GM12878 (cell line): ENCODE measurements around the gene DCTN2.

Experiments
- CTCF ChIP-seq, 3 experiments: IDR thresholded peaks in 2 of 3; conservative IDR thresholded peaks in 1 of 3; 2 replicates each; pipeline ENCODE4 v1.5.1; 2011; ENCODE audit warnings: low read depth in 3 of 3, low read length in 3 of 3, mild to moderate bottlenecking in 3 of 3, control low read depth in 2 of 3, moderate library complexity in 2 of 3, inconsistent platforms in 1 of 3, mixed read lengths in 1 of 3; ENCODE audit not compliant: control insufficient read depth in 2 of 3, insufficient read depth in 1 of 3; ENCODE audit errors: extremely low read depth in 1 of 3
- EGR1 ChIP-seq, 2 experiments: IDR thresholded peaks; 1 replicate in 1 of 2; 2 replicates in 1 of 2; pipeline ENCODE4 v1.6.1; 2011 to 2012; ENCODE audit warnings: low read depth in 2 of 2, low read length in 2 of 2, borderline replicate concordance in 1 of 2, mild to moderate bottlenecking in 1 of 2, moderate library complexity in 1 of 2
- FOS ChIP-seq: IDR thresholded peaks from 3 replicates; pipeline ENCODE4 v1.6.1; 2011; ENCODE audit warnings: borderline replicate concordance; ENCODE audit not compliant: insufficient read length; ENCODE audit errors: extremely low read depth
- JUND ChIP-seq: IDR thresholded peaks from 2 replicates; pipeline ENCODE4 v1.6.1; 2012; ENCODE audit warnings: low read depth, mild to moderate bottlenecking, low read length, improper control_type of control experiment, moderate library complexity
- POLR2AphosphoS5 ChIP-seq: IDR thresholded peaks from 2 replicates; pipeline ENCODE4 v1.6.1; 2011; ENCODE audit warnings: mild to moderate bottlenecking, low read length, inconsistent platforms
- RBBP5 ChIP-seq: fragments of 200-600 bp; sonication (generic); conservative IDR thresholded peaks from 2 replicates; pipeline ENCODE4 v1.6.1; 2016
- STAT1 ChIP-seq: fragments of 450-650 bp; conservative IDR thresholded peaks from 2 replicates; pipeline ENCODE4 v1.6.1; 2014; ENCODE audit warnings: antibody characterized with exemption, mild to moderate bottlenecking
- SUZ12 ChIP-seq: fragments of 200-600 bp; sonication (generic); IDR thresholded peaks from one replicate; pipeline ENCODE4 v1.6.1; 2018; ENCODE audit warnings: antibody characterized with exemption, mild to moderate bottlenecking; ENCODE audit not compliant: unreplicated experiment
- TAF1 ChIP-seq: IDR thresholded peaks from 2 replicates; pipeline ENCODE4 v1.6.1; 2011; ENCODE audit warnings: mild to moderate bottlenecking, low read depth, low read length, borderline replicate concordance
- ZSCAN29 ChIP-seq: fragments of 450-650 bp; IDR thresholded peaks from 2 replicates; pipeline ENCODE4 v1.6.1; 2017; ENCODE audit warnings: mild to moderate bottlenecking, moderate library complexity
- TF ChIP-seq, protein P1 (sequence below): fragments of 450-650 bp; IDR thresholded peaks from 2 replicates; pipeline ENCODE4 v1.6.1; 2018; ENCODE audit warnings: mild to moderate bottlenecking, low read depth, moderate library complexity; ENCODE audit not compliant: partially characterized antibody
- TF ChIP-seq, protein P2 (sequence below): IDR thresholded peaks from 2 replicates; pipeline ENCODE4 v1.6.1; 2012; ENCODE audit warnings: mild to moderate bottlenecking, low read depth, low read length

DNA sequence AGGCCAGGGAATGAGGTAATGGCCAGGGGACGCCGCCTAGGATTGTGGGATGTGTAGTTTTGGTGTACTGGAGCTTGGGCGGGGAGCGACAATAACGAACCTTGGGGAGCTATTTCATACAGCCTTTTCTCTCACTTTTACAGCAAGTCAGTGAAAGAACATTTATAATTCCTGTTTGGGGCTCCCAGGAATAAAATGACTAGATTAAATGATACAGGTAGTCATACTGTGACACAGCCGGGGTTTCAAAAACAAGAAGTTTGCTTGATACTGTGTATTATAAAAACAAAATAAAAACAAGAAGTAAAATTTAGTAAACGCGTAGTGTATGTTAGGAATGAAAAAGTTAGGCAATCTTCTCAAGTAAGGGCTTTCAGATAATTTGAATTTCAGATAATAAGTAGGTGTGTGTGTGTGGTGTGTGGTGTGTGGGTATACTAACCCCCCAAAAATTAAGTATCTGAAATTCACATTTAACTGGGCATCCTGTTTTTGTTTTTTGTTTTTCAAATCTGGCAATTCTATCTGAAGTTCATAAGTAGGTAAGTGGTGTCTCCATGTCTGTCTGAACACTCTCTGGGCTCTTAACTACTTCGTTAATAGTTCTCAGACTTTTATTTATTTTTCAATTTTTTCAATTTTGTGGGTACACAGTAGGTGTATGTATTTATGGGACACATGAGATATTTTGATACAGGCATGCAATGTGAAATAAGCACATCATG lies 458 bp upstream of the DCTN2 start:
- TF ChIP-seq CTCF (IDR thresholded peaks at IDR 0.05 in 2 of 3, conservative IDR thresholded peaks at IDR 0.05 in 1 of 3; ENCODE audit: control insufficient read depth in 2 of 3, extremely low read depth in 1 of 3, insufficient read depth in 1 of 3, low read depth in 3 of 3, low read length in 3 of 3) (no peak), ZSCAN29 (no peak), POLR2AphosphoS5 (no peak), FOS (no peak), STAT1 (no peak), SUZ12 (no peak), JUND (no peak), RBBP5 (no peak), TAF1 (no peak), EGR1 (IDR thresholded peaks at IDR 0.05; ENCODE audit: borderline replicate concordance in 1 of 2, low read depth in 2 of 2, low read length in 2 of 2) (no peak)
- TF ChIP-seq, protein P1, sequence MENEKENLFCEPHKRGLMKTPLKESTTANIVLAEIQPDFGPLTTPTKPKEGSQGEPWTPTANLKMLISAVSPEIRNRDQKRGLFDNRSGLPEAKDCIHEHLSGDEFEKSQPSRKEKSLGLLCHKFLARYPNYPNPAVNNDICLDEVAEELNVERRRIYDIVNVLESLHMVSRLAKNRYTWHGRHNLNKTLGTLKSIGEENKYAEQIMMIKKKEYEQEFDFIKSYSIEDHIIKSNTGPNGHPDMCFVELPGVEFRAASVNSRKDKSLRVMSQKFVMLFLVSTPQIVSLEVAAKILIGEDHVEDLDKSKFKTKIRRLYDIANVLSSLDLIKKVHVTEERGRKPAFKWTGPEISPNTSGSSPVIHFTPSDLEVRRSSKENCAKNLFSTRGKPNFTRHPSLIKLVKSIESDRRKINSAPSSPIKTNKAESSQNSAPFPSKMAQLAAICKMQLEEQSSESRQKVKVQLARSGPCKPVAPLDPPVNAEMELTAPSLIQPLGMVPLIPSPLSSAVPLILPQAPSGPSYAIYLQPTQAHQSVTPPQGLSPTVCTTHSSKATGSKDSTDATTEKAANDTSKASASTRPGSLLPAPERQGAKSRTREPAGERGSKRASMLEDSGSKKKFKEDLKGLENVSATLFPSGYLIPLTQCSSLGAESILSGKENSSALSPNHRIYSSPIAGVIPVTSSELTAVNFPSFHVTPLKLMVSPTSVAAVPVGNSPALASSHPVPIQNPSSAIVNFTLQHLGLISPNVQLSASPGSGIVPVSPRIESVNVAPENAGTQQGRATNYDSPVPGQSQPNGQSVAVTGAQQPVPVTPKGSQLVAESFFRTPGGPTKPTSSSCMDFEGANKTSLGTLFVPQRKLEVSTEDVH, result no peak
- TF ChIP-seq, protein P2, sequence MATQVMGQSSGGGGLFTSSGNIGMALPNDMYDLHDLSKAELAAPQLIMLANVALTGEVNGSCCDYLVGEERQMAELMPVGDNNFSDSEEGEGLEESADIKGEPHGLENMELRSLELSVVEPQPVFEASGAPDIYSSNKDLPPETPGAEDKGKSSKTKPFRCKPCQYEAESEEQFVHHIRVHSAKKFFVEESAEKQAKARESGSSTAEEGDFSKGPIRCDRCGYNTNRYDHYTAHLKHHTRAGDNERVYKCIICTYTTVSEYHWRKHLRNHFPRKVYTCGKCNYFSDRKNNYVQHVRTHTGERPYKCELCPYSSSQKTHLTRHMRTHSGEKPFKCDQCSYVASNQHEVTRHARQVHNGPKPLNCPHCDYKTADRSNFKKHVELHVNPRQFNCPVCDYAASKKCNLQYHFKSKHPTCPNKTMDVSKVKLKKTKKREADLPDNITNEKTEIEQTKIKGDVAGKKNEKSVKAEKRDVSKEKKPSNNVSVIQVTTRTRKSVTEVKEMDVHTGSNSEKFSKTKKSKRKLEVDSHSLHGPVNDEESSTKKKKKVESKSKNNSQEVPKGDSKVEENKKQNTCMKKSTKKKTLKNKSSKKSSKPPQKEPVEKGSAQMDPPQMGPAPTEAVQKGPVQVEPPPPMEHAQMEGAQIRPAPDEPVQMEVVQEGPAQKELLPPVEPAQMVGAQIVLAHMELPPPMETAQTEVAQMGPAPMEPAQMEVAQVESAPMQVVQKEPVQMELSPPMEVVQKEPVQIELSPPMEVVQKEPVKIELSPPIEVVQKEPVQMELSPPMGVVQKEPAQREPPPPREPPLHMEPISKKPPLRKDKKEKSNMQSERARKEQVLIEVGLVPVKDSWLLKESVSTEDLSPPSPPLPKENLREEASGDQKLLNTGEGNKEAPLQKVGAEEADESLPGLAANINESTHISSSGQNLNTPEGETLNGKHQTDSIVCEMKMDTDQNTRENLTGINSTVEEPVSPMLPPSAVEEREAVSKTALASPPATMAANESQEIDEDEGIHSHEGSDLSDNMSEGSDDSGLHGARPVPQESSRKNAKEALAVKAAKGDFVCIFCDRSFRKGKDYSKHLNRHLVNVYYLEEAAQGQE, result no peak
